GM23248 (cell line): Measurements from ENCODE around the gene POU2AF2. TPM values are rescaled to one million over a fixed set of nuclear protein-coding genes. Genes with fewer than 3 reads are reported as not detected.

Experiments
- DNase-seq: peaks from one replicate; pipeline ENCODE4 v3.0.0-alpha.2; 2015
- H2AFZ ChIP-seq: fragments of 200-600 bp; sonication (generic); 2 replicates; pipeline ENCODE4 v1.6.1; 2016; ENCODE audit warnings: antibody characterized with exemption
- H3F3A ChIP-seq: fragments of 200-600 bp; sonication (generic); 2 replicates; pipeline ENCODE4 v1.6.1; 2016; ENCODE audit warnings: mild to moderate bottlenecking, antibody characterized with exemption, mixed run types; ENCODE audit not compliant: insufficient read depth
- H3K27ac ChIP-seq: fragments of 200-600 bp; sonication (generic); 2 replicates; pipeline ENCODE4 v1.5.1; 2016; ENCODE audit warnings: mild to moderate bottlenecking
- H3K27me3 ChIP-seq: fragments of 200-600 bp; sonication (generic); replicated peaks from 2 replicates; pipeline ENCODE4 v1.6.1; 2016; ENCODE audit warnings: mild to moderate bottlenecking; ENCODE audit not compliant: insufficient read depth
- H3K36me3 ChIP-seq: fragments of 200-600 bp; sonication (generic); 2 replicates; pipeline ENCODE4 v1.6.1; 2016; ENCODE audit warnings: low read depth, mild to moderate bottlenecking
- H3K4me1 ChIP-seq: fragments of 200-600 bp; sonication (generic); 2 replicates; pipeline ENCODE4 v1.6.1; 2016; ENCODE audit warnings: mild to moderate bottlenecking; ENCODE audit not compliant: insufficient read depth
- H3K4me2 ChIP-seq: fragments of 200-600 bp; sonication (generic); one replicate; pipeline ENCODE4 v1.6.1; 2016; ENCODE audit warnings: mild to moderate bottlenecking; ENCODE audit not compliant: unreplicated experiment
- H3K4me3 ChIP-seq: fragments of 200-600 bp; sonication (generic); 2 replicates; pipeline ENCODE4 v1.5.1; 2016; ENCODE audit warnings: mild to moderate bottlenecking
- H3K79me2 ChIP-seq: fragments of 200-600 bp; sonication (generic); 2 replicates; pipeline ENCODE4 v1.6.1; 2016; ENCODE audit warnings: mild to moderate bottlenecking; ENCODE audit not compliant: insufficient read depth
- H3K9ac ChIP-seq: fragments of 200-600 bp; sonication (generic); 2 replicates; pipeline ENCODE4 v1.6.1; 2016; ENCODE audit warnings: mild to moderate bottlenecking
- H3K9me2 ChIP-seq: fragments of 200-600 bp; sonication (generic); 2 replicates; pipeline ENCODE4 v1.6.1; 2016; ENCODE audit warnings: mixed run types, mild to moderate bottlenecking, moderate library complexity; ENCODE audit not compliant: insufficient read depth
- H3K9me3 ChIP-seq: fragments of 200-600 bp; sonication (generic); one replicate; pipeline ENCODE4 v1.6.1; 2017; ENCODE audit warnings: low read depth
- H4K20me1 ChIP-seq: fragments of 200-600 bp; sonication (generic); 2 replicates; pipeline ENCODE4 v1.6.0; 2016; ENCODE audit not compliant: insufficient read depth
- EZH2 ChIP-seq: fragments of 200-600 bp; sonication (generic); IDR thresholded peaks from 2 replicates; pipeline ENCODE4 v1.6.1; 2018; ENCODE audit warnings: antibody characterized with exemption, mild to moderate bottlenecking; ENCODE audit not compliant: insufficient read depth, poor library complexity, severe bottlenecking
- EZH2phosphoT487 ChIP-seq: fragments of 200-600 bp; sonication (generic); IDR thresholded peaks from 2 replicates; pipeline ENCODE4 v1.6.1; 2018; ENCODE audit warnings: antibody characterized with exemption, moderate library complexity, mild to moderate bottlenecking, low read depth; ENCODE audit not compliant: insufficient read depth
- WGBS, 2 experiments: methylation state at CpG; one replicate each; pipeline ENCODE4 v1.1.6; 2015 to 2017; ENCODE audit warnings: low lambda C conversion rate in 2 of 2, low coverage in 1 of 2; ENCODE audit errors: missing lambda C conversion rate in 2 of 2; 5-methylcytosine and 5-hydroxymethylcytosine counted together
- in situ Hi-C: fragments of 300-500 bp; cut with MboI; formaldehyde crosslinking; loops from 2 replicates; pipeline ENCODE4 v1.15.0; 2020
- polyA plus RNA-seq: library from polyadenylated mRNA; unstranded; fragments of >200 nt; fragmentation: Nextera tagmentation; extraction: Ambion mirVana; gene quantifications from 2 replicates; pipeline ENCODE4 v1.2.1, GENCODE V29; 2016
- total RNA-seq: library from RNA; depleted of rRNA; stranded (reverse); fragments of >200 nt; shearing (Covaris generic); gene quantifications from 2 replicates; pipeline ENCODE4 v1.2.3, GENCODE V29; 2014

Gene POU2AF2
- total and polyA plus RNA-seq, 2 experiments from 2014 or later = not detected

DNA sequence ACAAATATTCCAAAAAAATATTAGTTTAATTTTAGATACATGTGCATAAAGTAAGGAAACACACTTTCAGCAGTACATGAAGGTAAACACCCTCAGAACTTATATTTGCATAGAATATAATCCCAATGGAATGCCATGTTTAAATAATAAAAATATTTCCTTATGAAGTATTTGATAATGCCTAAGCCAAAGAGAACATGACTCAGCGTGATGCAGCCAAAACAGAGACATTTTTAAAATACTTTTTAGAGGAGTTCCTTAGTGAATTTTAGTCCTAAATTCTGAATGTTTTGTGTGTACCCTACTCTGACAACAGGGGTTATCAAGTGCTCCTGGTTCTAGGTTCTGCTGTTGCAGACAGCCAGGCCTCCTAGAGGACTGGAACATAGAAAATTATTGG, 39.1 kb upstream of the POU2AF2 start:
- Histone ChIP-seq H3K27ac (peak overlapping the region; percentile 64), H3F3A (peaks cover 11% of the 10 kb centered on the region), H3K36me3 (no peaks in the 10 kb centered on the region), H3K9me2 (no peaks in the 10 kb centered on the region), H3K4me3 (no peak overlapping the region), H3K79me2 (no peaks in the 10 kb centered on the region), H4K20me1 (no peaks in the 10 kb centered on the region), H3K9me3 (no peaks in the 10 kb centered on the region), H3K4me1 (peaks cover 23% of the 10 kb centered on the region), H3K27me3 (no peaks in the 10 kb centered on the region), H3K9ac (no peak overlapping the region), H3K4me2 (peak overlapping the region; percentile 46), H2AFZ (peak overlapping the region; percentile 55)
- WGBS, 2 experiments = 0 to 2% methylated on average over 1 of the region's 1 CpG
- DNase-seq = peak; percentile 72
- in situ Hi-C loops = no loop called here
- TF ChIP-seq EZH2phosphoT487 = no peak
- no peak for TF ChIP-seq EZH2

DNA sequence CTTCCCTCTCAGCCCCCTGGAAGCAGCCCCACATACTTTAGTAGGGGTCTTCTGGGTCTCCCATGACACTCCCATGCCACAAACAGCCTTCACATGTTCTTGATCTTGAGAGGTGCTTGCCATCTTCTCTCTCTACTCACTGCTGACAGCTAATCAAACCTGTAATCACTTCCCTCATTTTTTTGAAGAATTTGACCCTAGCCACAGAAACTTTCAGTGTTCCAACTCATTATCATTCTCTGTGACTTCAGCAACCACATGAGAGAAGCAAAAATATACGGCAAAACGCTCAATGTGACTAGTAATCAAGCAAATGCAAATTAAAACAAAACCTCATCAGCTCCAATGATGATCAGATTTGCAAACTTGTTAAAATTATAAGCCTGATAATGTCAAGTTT, 38.3 kb upstream of the POU2AF2 start:
- Histone ChIP-seq H3F3A (peaks cover 11% of the 10 kb centered on the region), H3K9me2 (no peaks in the 10 kb centered on the region), H3K27me3 (no peaks in the 10 kb centered on the region), H2AFZ (peak overlapping the region; percentile 55), H3K79me2 (no peaks in the 10 kb centered on the region), H4K20me1 (no peaks in the 10 kb centered on the region), H3K36me3 (no peaks in the 10 kb centered on the region), H3K4me2 (peak overlapping the region; percentile 46), H3K27ac (peak overlapping the region; percentile 64), H3K4me1 (peaks cover 23% of the 10 kb centered on the region), H3K9ac (no peak overlapping the region), H3K9me3 (no peaks in the 10 kb centered on the region), H3K4me3 (no peak overlapping the region)
- DNase-seq = no peak
- TF ChIP-seq EZH2 = no peak
- TF ChIP-seq EZH2phosphoT487 = no peak
- 99 to 100% methylated on average over 2 of the region's 2 CpGs for whole genome bisulfite sequencing, 2 experiments
- in situ Hi-C loops = no loop called here

DNA sequence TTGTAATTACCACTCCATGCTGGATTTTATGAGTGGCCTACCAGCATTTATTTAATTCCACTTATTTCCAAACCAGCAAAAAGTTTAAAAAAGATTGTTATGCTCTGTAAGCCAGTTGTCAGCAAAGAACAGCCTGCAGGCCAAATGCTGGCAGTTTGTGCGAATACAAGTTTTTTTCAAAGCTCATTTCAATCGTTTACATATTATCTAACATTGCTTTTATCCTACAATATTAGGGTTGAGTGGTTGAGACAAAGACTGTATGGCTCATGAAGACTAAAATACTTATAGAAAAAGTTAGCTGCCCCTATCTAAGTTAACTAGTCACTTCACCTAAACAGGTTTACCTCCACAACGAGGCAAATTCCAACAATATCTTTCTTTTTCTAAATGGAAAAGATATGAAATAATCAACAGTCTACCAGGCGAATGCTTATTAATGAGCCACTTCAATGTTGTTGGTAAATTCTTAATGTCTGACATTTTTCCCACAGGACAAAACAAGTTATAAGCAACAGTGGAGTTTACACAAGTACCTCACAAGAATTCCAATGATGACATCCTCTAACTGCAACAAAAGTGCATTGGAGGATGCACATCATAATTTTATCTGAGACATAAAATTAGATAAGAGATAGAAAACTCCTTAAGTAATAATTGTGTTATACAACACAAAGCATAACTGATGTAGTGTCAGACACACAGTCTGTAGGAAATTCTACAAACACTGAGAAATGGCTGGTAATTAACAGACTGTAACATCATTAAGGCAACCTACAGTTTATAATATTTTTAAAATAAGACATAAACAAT, 35.8 kb upstream of the POU2AF2 start:
- no peaks in the 10 kb centered on the region for H3K36me3 ChIP-seq
- no peak for TF ChIP-seq EZH2
- no peak for TF ChIP-seq EZH2phosphoT487
- no peaks in the 10 kb centered on the region for H4K20me1 ChIP-seq
- in situ Hi-C loops = no loop called here
- H3K4me1 ChIP-seq = peaks cover 23% of the 10 kb centered on the region
- H3K4me2 ChIP-seq = no peak overlapping the region
- no peak overlapping the region for H3K4me3 ChIP-seq
- no peak overlapping the region for H3K27ac ChIP-seq
- no peak for DNase-seq
- no peaks in the 10 kb centered on the region for H3K27me3 ChIP-seq
- peaks cover 11% of the 10 kb centered on the region for H3F3A ChIP-seq
- H3K9ac ChIP-seq = no peak overlapping the region
- WGBS, 2 experiments = 69 to 70% methylated on average over 4 of the region's 4 CpGs
- H3K9me2 ChIP-seq = no peaks in the 10 kb centered on the region
- no peaks in the 10 kb centered on the region for H3K79me2 ChIP-seq
- H3K9me3 ChIP-seq = no peaks in the 10 kb centered on the region
- H2AFZ ChIP-seq = no peak overlapping the region

DNA sequence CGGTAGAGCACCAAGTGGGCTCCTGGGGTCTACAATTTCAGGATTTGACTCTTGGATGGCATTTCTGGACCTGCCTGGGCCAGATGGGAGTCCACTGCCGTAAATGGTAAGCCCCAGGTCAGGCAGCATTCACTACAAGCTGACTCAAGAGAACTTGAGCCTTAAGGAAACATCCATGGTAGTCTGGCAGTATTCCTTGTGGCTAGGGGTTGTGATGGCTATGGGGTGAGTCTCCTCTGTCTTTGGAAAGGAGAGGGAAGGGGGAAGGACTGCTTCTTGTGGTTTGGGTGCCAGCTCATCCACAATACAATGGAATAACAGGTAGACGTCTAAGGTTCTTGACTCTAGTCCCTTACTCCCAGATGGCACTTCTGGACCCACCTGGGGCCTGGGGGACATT, 32.3 kb upstream of the POU2AF2 start:
- Histone ChIP-seq H3K36me3 (no peaks in the 10 kb centered on the region), H3K9me2 (no peaks in the 10 kb centered on the region), H3K9ac (no peak overlapping the region), H4K20me1 (no peaks in the 10 kb centered on the region), H3K4me3 (no peak overlapping the region), H3K27me3 (no peaks in the 10 kb centered on the region), H3K4me2 (no peak overlapping the region), H3K79me2 (no peaks in the 10 kb centered on the region), H3F3A (no peaks in the 10 kb centered on the region), H3K9me3 (no peaks in the 10 kb centered on the region), H2AFZ (no peak overlapping the region), H3K27ac (no peak overlapping the region), H3K4me1 (no peaks in the 10 kb centered on the region)
- no peak for TF ChIP-seq EZH2phosphoT487
- TF ChIP-seq EZH2 = no peak
- in situ Hi-C loops = no loop called here
- DNase-seq = no peak
- 74 to 77% methylated on average over 3 of the region's 3 CpGs for WGBS, 2 experiments
